Sigmoid colon (tissue), 7 donors: ENCODE data around the gene DNASE2B. TPM values are rescaled to one million over a fixed set of nuclear protein-coding genes. Genes with fewer than 3 reads are reported as not detected.

Experiments
- DNase-seq: peaks from one replicate; pipeline ENCODE4 v3.0.0-alpha.2; 2019
- H3K27ac ChIP-seq, 4 donors: fragments of 200-600 bp; sonication (generic); one replicate each; pipeline ENCODE4 v1.5.1; 2016 to 2019; ENCODE audit warnings: mild to moderate bottlenecking in 1 of 4
- H3K27me3 ChIP-seq, 3 donors: fragments of 200-600 bp; sonication (generic); one replicate each; pipeline ENCODE4 v1.5.1; 2019; ENCODE audit warnings: mild to moderate bottlenecking in 1 of 3
- H3K36me3 ChIP-seq, 4 donors: fragments of 200-600 bp; sonication (generic); one replicate each; pipeline ENCODE4 v1.5.1; 2016 to 2019
- H3K4me1 ChIP-seq, 4 donors: fragments of 200-600 bp; sonication (generic); one replicate each; pipeline ENCODE4 v1.5.1; 2017 to 2019
- H3K4me3 ChIP-seq, 4 donors: fragments of 200-600 bp; sonication (generic); one replicate each; pipeline ENCODE4 v1.5.1; 2017 to 2019; ENCODE audit warnings: mild to moderate bottlenecking in 2 of 4, moderate library complexity in 1 of 4
- H3K9me3 ChIP-seq, 4 donors: fragments of 200-600 bp in 3 of 4; sonication (generic) in 3 of 4; one replicate each; pipeline versions ENCODE4 v1.5.1 to v1.6.1; 2013 to 2019
- EP300 ChIP-seq, 4 donors: sonication (generic); formaldehyde crosslinking; IDR thresholded peaks; one replicate each; pipeline ENCODE4 v1.6.1; 2017; ENCODE audit warnings: antibody characterized with exemption in 4 of 4
- POLR2A ChIP-seq, 2 donors: fragments of 450-650 bp; IDR thresholded peaks; one replicate each; pipeline ENCODE4 v1.6.1; 2016; ENCODE audit warnings: antibody characterized with exemption in 2 of 2, mild to moderate bottlenecking in 2 of 2, moderate library complexity in 2 of 2
- POLR2AphosphoS5 ChIP-seq, 4 donors: sonication (generic); formaldehyde crosslinking; IDR thresholded peaks; one replicate each; pipeline ENCODE4 v1.6.1; 2017; ENCODE audit warnings: antibody characterized with exemption in 4 of 4
- WGBS, 2 donors: extraction: QIAGEN DNeasy Blood & Tissue Kit; methylation state at CpG; one replicate each; pipeline ENCODE4 v1.1.7; 2013; 5-methylcytosine and 5-hydroxymethylcytosine counted together
- intact Hi-C: fragments of 100-400 bp; cut with DNase I; formaldehyde crosslinking; loops from one replicate; pipeline ENCODE4 v1.15.1; 2023
- polyA plus RNA-seq, 3 donors: library from polyadenylated mRNA; stranded (reverse); fragments of 200-250 nt; gene quantifications; one replicate each; pipeline ENCODE4 v1.2.3, GENCODE V29; 2013
- total RNA-seq, 4 donors: library from RNA; depleted of rRNA; stranded (reverse); fragments of >200 nt; gene quantifications; one replicate each; pipeline ENCODE4 v1.1.0, GENCODE V29; 2016
- TF ChIP-seq, protein P1 (sequence below), 4 experiments: fragments of 450-650 bp in 3 of 4; fragments of 200-600 bp in 1 of 4; IDR thresholded peaks; one replicate each; pipeline ENCODE4 v1.5.1; 2016 to 2019; ENCODE audit warnings: antibody characterized with exemption in 4 of 4, mild to moderate bottlenecking in 3 of 4, moderate library complexity in 2 of 4
- donor health status: healthy with polysubstance abuse.
- donor health status: Bipolar disorder and iron deficiency.
- donor health status: healthy.

The DNASE2B gene
- total and polyA plus RNA-seq, 7 donors = 0.38 to 0.99 TPM; not detected in 5

DNA sequence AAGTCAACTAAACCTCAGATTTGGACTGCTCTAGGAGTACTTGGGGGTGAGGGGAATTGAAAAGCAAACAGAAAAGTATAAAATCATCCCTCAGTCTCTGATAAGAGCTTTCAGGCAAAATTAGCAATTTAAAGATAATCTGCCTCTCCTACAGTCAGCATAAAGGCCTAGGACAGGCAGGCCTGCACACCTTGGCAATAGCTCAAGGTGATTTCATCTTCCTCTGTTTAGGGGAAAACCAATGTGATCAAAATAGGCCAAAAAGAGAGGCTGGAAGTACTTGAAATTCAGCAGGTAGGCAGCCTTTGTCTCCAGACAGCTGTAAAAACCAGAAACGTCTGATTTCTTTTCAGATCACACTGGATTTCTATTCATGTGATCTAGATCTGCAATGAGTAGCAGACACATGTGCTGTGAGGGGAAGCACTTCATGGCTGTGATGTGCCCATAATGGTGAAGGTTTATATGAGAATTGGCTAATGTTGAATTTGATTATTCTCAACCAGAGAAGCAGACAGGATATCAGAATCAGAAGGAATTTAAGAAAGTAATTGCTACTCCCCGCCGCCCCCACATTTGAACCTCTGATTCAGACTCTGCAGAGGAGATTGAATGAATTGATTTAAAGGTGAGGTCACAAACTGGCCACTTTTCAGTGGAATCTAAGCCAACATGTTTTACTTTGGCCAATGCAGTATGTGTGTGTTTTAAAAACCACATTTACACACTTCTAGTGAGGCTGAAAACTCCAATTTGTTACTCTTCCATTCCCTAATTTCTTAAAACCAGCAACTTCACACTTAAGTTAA, 45.8 kb upstream of the DNASE2B start:
- WGBS, 2 donors = 87 to 89% methylated on average over 3 of the region's 3 CpGs
- intact Hi-C loops = no loop called here
- Histone ChIP-seq H3K4me3 (no peak overlapping the region), H3K9me3 (no peaks in the 10 kb centered on the region), H3K27me3 (no peaks in the 10 kb centered on the region), H3K36me3 (no peaks in the 10 kb centered on the region), H3K4me1 (peaks cover 0 to 13% (median 4%) of the 10 kb centered on the region in 4 donors), H3K27ac (no peak overlapping the region)
- TF ChIP-seq POLR2AphosphoS5 (IDR thresholded peaks at IDR 0.05) = no peak
- TF ChIP-seq, protein P1, sequence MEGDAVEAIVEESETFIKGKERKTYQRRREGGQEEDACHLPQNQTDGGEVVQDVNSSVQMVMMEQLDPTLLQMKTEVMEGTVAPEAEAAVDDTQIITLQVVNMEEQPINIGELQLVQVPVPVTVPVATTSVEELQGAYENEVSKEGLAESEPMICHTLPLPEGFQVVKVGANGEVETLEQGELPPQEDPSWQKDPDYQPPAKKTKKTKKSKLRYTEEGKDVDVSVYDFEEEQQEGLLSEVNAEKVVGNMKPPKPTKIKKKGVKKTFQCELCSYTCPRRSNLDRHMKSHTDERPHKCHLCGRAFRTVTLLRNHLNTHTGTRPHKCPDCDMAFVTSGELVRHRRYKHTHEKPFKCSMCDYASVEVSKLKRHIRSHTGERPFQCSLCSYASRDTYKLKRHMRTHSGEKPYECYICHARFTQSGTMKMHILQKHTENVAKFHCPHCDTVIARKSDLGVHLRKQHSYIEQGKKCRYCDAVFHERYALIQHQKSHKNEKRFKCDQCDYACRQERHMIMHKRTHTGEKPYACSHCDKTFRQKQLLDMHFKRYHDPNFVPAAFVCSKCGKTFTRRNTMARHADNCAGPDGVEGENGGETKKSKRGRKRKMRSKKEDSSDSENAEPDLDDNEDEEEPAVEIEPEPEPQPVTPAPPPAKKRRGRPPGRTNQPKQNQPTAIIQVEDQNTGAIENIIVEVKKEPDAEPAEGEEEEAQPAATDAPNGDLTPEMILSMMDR (IDR thresholded peaks at IDR 0.05) = no peak
- no peak for TF ChIP-seq POLR2A (IDR thresholded peaks at IDR 0.05)
- TF ChIP-seq EP300 (IDR thresholded peaks at IDR 0.05) = no peak
- DNase-seq = no peak

DNA sequence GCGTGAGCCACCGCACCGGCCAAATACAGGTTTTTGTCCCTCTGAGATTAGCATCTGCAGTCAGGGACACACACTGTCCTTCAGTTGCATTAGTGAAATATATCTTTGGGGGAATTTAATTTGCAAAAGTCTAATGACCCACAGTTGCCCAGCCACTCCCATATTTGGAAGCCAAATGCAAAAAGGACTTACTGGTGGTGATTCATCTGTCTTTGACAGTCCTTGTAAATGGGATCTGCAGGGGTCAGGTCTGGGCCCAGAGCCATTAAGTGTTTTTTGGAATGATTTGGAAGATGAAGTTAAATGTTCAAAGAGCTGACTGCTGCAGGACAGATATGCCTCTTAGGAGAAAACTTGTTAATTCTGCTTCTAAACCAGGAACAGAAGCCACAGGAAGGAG, 44.6 kb upstream of the DNASE2B start:
- no peak overlapping the region for H3K27ac ChIP-seq
- no peak for DNase-seq
- no peaks in the 10 kb centered on the region for H3K9me3 ChIP-seq
- intact Hi-C loops = no loop called here
- H3K4me3 ChIP-seq = no peak overlapping the region
- peaks cover 0 to 13% (median 4%) of the 10 kb centered on the region in 4 donors for H3K4me1 ChIP-seq
- no peaks in the 10 kb centered on the region for H3K27me3 ChIP-seq
- no peaks in the 10 kb centered on the region for H3K36me3 ChIP-seq
- WGBS, 2 donors = 93 to 98% methylated on average over 3 of the region's 3 CpGs
- TF ChIP-seq, protein P1 (IDR thresholded peaks at IDR 0.05) = no peak
- TF ChIP-seq POLR2AphosphoS5 (IDR thresholded peaks at IDR 0.05) = no peak
- no peak for TF ChIP-seq EP300 (IDR thresholded peaks at IDR 0.05)
- TF ChIP-seq POLR2A (IDR thresholded peaks at IDR 0.05) = no peak

DNA sequence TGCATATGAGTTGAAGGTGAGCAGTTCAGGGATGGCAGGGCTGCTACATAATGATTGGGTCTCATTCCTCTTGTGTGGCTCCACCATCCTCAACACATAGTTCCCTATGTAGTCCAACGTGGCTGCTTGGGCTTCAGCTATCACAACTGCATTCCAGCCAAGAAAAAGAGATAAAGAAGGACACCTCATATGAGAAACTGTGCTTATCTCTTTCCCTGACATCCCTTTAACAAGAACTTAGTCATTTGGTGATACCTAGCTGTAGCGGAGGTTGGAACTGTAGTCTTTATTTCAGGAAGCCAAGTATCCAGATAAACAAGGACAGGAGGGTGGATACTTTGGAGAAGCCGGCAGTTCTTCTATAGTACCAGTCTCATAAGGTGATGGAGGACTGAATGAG, 42.7 kb upstream of the DNASE2B start:
- Histone ChIP-seq H3K27ac (no peak overlapping the region), H3K4me3 (no peak overlapping the region), H3K9me3 (no peaks in the 10 kb centered on the region), H3K4me1 (peaks cover 0 to 10% (median 4%) of the 10 kb centered on the region in 4 donors), H3K27me3 (no peaks in the 10 kb centered on the region), H3K36me3 (no peaks in the 10 kb centered on the region)
- DNase-seq = no peak
- TF ChIP-seq, protein P1 (IDR thresholded peaks at IDR 0.05) = no peak
- TF ChIP-seq POLR2AphosphoS5 (IDR thresholded peaks at IDR 0.05) (no peak), POLR2A (IDR thresholded peaks at IDR 0.05) (no peak), EP300 (IDR thresholded peaks at IDR 0.05) (no peak)
- WGBS, 2 donors = 91 to 95% methylated on average over 3 of the region's 3 CpGs
- intact Hi-C loops = no loop called here

DNA sequence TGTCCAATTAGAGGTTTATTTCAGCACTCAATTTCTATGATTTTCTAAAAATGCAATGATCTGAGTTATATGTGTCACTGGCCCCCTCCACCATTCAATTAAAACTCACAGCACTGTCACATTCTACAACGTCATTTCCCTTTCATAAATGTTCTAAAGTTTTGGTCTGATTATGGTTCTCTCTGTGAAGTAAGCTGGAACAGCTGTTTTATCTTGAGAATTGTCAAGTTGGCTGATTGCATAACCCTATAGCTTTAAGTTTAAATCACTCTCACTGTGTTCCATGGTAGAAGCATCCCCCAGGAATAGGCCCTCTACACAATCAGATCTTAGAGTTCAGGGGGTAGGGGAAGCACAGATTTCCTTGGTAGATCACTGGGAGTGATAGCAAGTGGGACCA, 41.4 kb upstream of the DNASE2B start:
- intact Hi-C loops = no loop called here
- no peak overlapping the region for H3K4me3 ChIP-seq
- WGBS, 2 donors = 85 to 88% methylated on average over 1 of the region's 1 CpG

More for the DNA sequence above, 41.4 kb upstream of the DNASE2B start:
- TF ChIP-seq, protein P1 (IDR thresholded peaks at IDR 0.05) = no peak
- TF ChIP-seq POLR2A (IDR thresholded peaks at IDR 0.05) (no peak), EP300 (IDR thresholded peaks at IDR 0.05) (no peak), POLR2AphosphoS5 (IDR thresholded peaks at IDR 0.05) (no peak)
- no peak overlapping the region for H3K27ac ChIP-seq
- no peak for DNase-seq
- H3K27me3 ChIP-seq = no peaks in the 10 kb centered on the region
- H3K4me1 ChIP-seq = peaks cover 0 to 10% (median 4%) of the 10 kb centered on the region in 4 donors
- H3K9me3 ChIP-seq = no peaks in the 10 kb centered on the region
- H3K36me3 ChIP-seq = no peaks in the 10 kb centered on the region
